Neural progenitor cell (in vitro differentiated cells): ENCODE measurements around the gene WDR44.
"Not testable (repeated sequence)": the region's sequence is repeated elsewhere in the genome, so short reads cannot be mapped to it uniquely, and the experiment has no call there.

Experiments
- CTCF ChIP-seq: fragments of 200-600 bp; sonication (generic); IDR thresholded peaks from 2 replicates; pipeline ENCODE4 v1.5.1; 2017; ENCODE audit warnings: antibody characterized with exemption, mild to moderate bottlenecking
- EZH2 ChIP-seq: fragments of 200-600 bp; sonication (generic); IDR thresholded peaks from 2 replicates; pipeline ENCODE4 v1.6.1; 2017; ENCODE audit warnings: antibody characterized with exemption, mild to moderate bottlenecking, moderate library complexity
- EZH2phosphoT487 ChIP-seq: fragments of 200-600 bp; sonication (generic); IDR thresholded peaks from 2 replicates; pipeline ENCODE4 v1.6.1; 2017; ENCODE audit warnings: antibody characterized with exemption

GRCh38 chrX:118486693-118487092 lies 140.8 kb downstream of the WDR44 start:
- not testable (repeated sequence) for TF ChIP-seq CTCF, EZH2phosphoT487, EZH2
